HEK293 (cell line): ENCODE data around the gene RNF187.
A peak's percentile ranks its signal among the peaks of the same experiment; 100 is the strongest.

ENCODE experiments used
- HIC1 ChIP-seq: fragments of 450-650 bp; formaldehyde crosslinking; IDR thresholded peaks from 2 replicates; pipeline ENCODE4 v1.5.1; 2016; ENCODE audit warnings: missing biosample characterization, missing genetic modification characterization
- KLF17 ChIP-seq: fragments of 450-650 bp; formaldehyde crosslinking; IDR thresholded peaks from 2 replicates; pipeline ENCODE4 v1.5.1; 2016; ENCODE audit warnings: missing biosample characterization, missing genetic modification characterization
- OVOL3 ChIP-seq: fragments of 450-650 bp; formaldehyde crosslinking; IDR thresholded peaks from 2 replicates; pipeline ENCODE4 v1.5.1; 2016; ENCODE audit warnings: missing biosample characterization, missing genetic modification characterization
- SCRT1 ChIP-seq: fragments of 450-650 bp; formaldehyde crosslinking; IDR thresholded peaks from 2 replicates; pipeline ENCODE4 v1.5.1; 2016; ENCODE audit warnings: missing biosample characterization, missing genetic modification characterization, borderline replicate concordance
- SCRT2 ChIP-seq: fragments of 450-650 bp; formaldehyde crosslinking; IDR thresholded peaks from 2 replicates; pipeline ENCODE4 v1.5.1; 2016; ENCODE audit warnings: missing biosample characterization, missing genetic modification characterization
- ZBTB17 ChIP-seq: fragments of 450-650 bp; formaldehyde crosslinking; IDR thresholded peaks from 2 replicates; pipeline ENCODE4 v1.5.1; 2016; ENCODE audit warnings: missing biosample characterization, missing genetic modification characterization
- ZBTB48 ChIP-seq: fragments of 450-650 bp; formaldehyde crosslinking; IDR thresholded peaks from 2 replicates; pipeline ENCODE4 v1.5.1; 2016; ENCODE audit warnings: missing biosample characterization, missing genetic modification characterization
- ZEB2 ChIP-seq: fragments of 450-650 bp; formaldehyde crosslinking; IDR thresholded peaks from 2 replicates; pipeline ENCODE4 v1.5.1; 2016; ENCODE audit warnings: missing biosample characterization, missing genetic modification characterization
- ZFP3 ChIP-seq: fragments of 450-650 bp; formaldehyde crosslinking; IDR thresholded peaks from 2 replicates; pipeline ENCODE4 v1.5.1; 2016; ENCODE audit warnings: low read depth, missing biosample characterization, missing genetic modification characterization
- ZNF133 ChIP-seq: fragments of 450-650 bp; formaldehyde crosslinking; IDR thresholded peaks from 2 replicates; pipeline ENCODE4 v1.5.1; 2016; ENCODE audit warnings: missing biosample characterization, missing genetic modification characterization
- ZNF157 ChIP-seq: fragments of 450-650 bp; formaldehyde crosslinking; IDR thresholded peaks from 2 replicates; pipeline ENCODE4 v1.5.1; 2016; ENCODE audit warnings: missing biosample characterization, missing genetic modification characterization
- ZNF184 ChIP-seq: fragments of 450-650 bp; IDR thresholded peaks from 2 replicates; pipeline ENCODE4 v1.5.1; 2018; ENCODE audit warnings: missing biosample characterization, mild to moderate bottlenecking, missing genetic modification characterization
- ZNF19 ChIP-seq: fragments of 450-650 bp; formaldehyde crosslinking; IDR thresholded peaks from 2 replicates; pipeline ENCODE4; 2016; ENCODE audit warnings: missing biosample characterization, missing genetic modification characterization, low read depth
- ZNF23 ChIP-seq: fragments of 450-650 bp; formaldehyde crosslinking; IDR thresholded peaks from 2 replicates; pipeline ENCODE4 v1.5.1; 2016; ENCODE audit warnings: missing biosample characterization, missing genetic modification characterization, borderline replicate concordance
- ZNF24 ChIP-seq: fragments of 450-650 bp; formaldehyde crosslinking; IDR thresholded peaks from 2 replicates; pipeline ENCODE4 v1.5.1; 2016; ENCODE audit warnings: missing biosample characterization, missing genetic modification characterization
- ZNF354C ChIP-seq: fragments of 450-650 bp; formaldehyde crosslinking; IDR thresholded peaks from 2 replicates; pipeline ENCODE4 v1.5.1; 2016; ENCODE audit warnings: missing biosample characterization, missing genetic modification characterization, low read depth, borderline replicate concordance
- ZNF391 ChIP-seq: fragments of 450-650 bp; formaldehyde crosslinking; IDR thresholded peaks from 2 replicates; pipeline ENCODE4 v1.5.1; 2016; ENCODE audit warnings: low read depth, missing biosample characterization, missing genetic modification characterization, borderline replicate concordance
- ZNF426 ChIP-seq: fragments of 450-650 bp; formaldehyde crosslinking; IDR thresholded peaks from 2 replicates; pipeline ENCODE4 v1.5.1; 2017; ENCODE audit warnings: missing biosample characterization, missing genetic modification characterization, mild to moderate bottlenecking, inconsistent platforms, moderate library complexity
- ZNF473 ChIP-seq: fragments of 450-650 bp; formaldehyde crosslinking; IDR thresholded peaks from 2 replicates; pipeline ENCODE4 v1.5.1; 2017; ENCODE audit warnings: missing biosample characterization, missing genetic modification characterization
- ZNF544 ChIP-seq: fragments of 450-650 bp; formaldehyde crosslinking; IDR thresholded peaks from 2 replicates; pipeline ENCODE4 v1.5.0; 2017; ENCODE audit warnings: missing biosample characterization, missing genetic modification characterization
- ZNF548 ChIP-seq: fragments of 450-650 bp; formaldehyde crosslinking; IDR thresholded peaks from 2 replicates; pipeline ENCODE4 v1.5.1; 2016; ENCODE audit warnings: missing biosample characterization, missing genetic modification characterization
- ZNF701 ChIP-seq: fragments of 450-650 bp; formaldehyde crosslinking; IDR thresholded peaks from 2 replicates; pipeline ENCODE4 v1.5.1; 2016; ENCODE audit warnings: missing biosample characterization, missing genetic modification characterization
- ZNF768 ChIP-seq: fragments of 450-650 bp; formaldehyde crosslinking; IDR thresholded peaks from 2 replicates; pipeline ENCODE4 v1.5.1; 2018; ENCODE audit warnings: missing biosample characterization, mild to moderate bottlenecking, missing genetic modification characterization
- ZNF777 ChIP-seq: fragments of 450-650 bp; formaldehyde crosslinking; IDR thresholded peaks from 2 replicates; pipeline ENCODE4 v1.5.1; 2017; ENCODE audit warnings: missing biosample characterization, missing genetic modification characterization, borderline replicate concordance
- ZSCAN16 ChIP-seq: fragments of 450-650 bp; formaldehyde crosslinking; IDR thresholded peaks from 2 replicates; pipeline ENCODE4 v1.5.1; 2016; ENCODE audit warnings: missing biosample characterization, missing genetic modification characterization
- ZSCAN23 ChIP-seq: fragments of 450-650 bp; formaldehyde crosslinking; IDR thresholded peaks from 2 replicates; pipeline ENCODE4 v1.5.1; 2016; ENCODE audit warnings: missing biosample characterization, missing genetic modification characterization
- ZSCAN30 ChIP-seq: fragments of 450-650 bp; IDR thresholded peaks from 2 replicates; pipeline ENCODE4 v1.5.1; 2018; ENCODE audit warnings: missing biosample characterization, mild to moderate bottlenecking, missing genetic modification characterization, moderate library complexity
- TF ChIP-seq, protein P1 (sequence below): fragments of 450-650 bp; formaldehyde crosslinking; IDR thresholded peaks from 2 replicates; pipeline ENCODE4 v1.5.1; 2016; ENCODE audit warnings: missing biosample characterization, missing genetic modification characterization, borderline replicate concordance
- TF ChIP-seq, protein P2 (sequence below): fragments of 450-650 bp; formaldehyde crosslinking; IDR thresholded peaks from 2 replicates; pipeline ENCODE4 v1.5.1; 2016; ENCODE audit warnings: missing biosample characterization, missing genetic modification characterization
- TF ChIP-seq, protein P3 (sequence below): fragments of 450-650 bp; IDR thresholded peaks from 2 replicates; pipeline ENCODE4 v1.5.1; 2018; ENCODE audit warnings: missing biosample characterization, missing genetic modification characterization

RNF187 gene

GRCh38 chr1:228452194-228453021 lies 34.8 kb upstream of the RNF187 start (continued):
- TF ChIP-seq ZNF184 (tag by site-specific recombination) (no peak), ZFP3 (tag by site-specific recombination) (no peak), ZSCAN16 (tag by site-specific recombination) (no peak), ZNF768 (tag by site-specific recombination) (no peak), ZEB2 (tag by site-specific recombination) (0 out of 2 replicates have a peak, but pooled peaks have one; percentile 35), ZNF701 (tag by site-specific recombination) (no peak), SCRT2 (tag by site-specific recombination) (no peak), ZNF23 (no peak), HIC1 (tag by site-specific recombination) (peak; percentile 31; the same call in 1 of the 2 replicates), ZSCAN30 (tag by site-specific recombination) (no peak), ZNF24 (no peak), ZNF777 (no peak), ZNF133 (tag by site-specific recombination) (no peak), ZNF473 (no peak), ZBTB17 (no peak), ZNF426 (tag by site-specific recombination) (no peak), ZNF544 (tag by site-specific recombination) (no peak), ZNF548 (no peak), SCRT1 (tag by site-specific recombination) (no peak), KLF17 (tag by site-specific recombination) (0 out of 2 replicates have a peak, but pooled peaks have one; percentile 34), ZNF19 (no peak), ZNF157 (no peak), ZNF391 (tag by site-specific recombination) (no peak), ZSCAN23 (tag by site-specific recombination) (no peak), OVOL3 (tag by site-specific recombination) (no peak), ZNF354C (tag by site-specific recombination) (no peak), ZBTB48 (tag by site-specific recombination) (no peak)
- TF ChIP-seq, protein P1, sequence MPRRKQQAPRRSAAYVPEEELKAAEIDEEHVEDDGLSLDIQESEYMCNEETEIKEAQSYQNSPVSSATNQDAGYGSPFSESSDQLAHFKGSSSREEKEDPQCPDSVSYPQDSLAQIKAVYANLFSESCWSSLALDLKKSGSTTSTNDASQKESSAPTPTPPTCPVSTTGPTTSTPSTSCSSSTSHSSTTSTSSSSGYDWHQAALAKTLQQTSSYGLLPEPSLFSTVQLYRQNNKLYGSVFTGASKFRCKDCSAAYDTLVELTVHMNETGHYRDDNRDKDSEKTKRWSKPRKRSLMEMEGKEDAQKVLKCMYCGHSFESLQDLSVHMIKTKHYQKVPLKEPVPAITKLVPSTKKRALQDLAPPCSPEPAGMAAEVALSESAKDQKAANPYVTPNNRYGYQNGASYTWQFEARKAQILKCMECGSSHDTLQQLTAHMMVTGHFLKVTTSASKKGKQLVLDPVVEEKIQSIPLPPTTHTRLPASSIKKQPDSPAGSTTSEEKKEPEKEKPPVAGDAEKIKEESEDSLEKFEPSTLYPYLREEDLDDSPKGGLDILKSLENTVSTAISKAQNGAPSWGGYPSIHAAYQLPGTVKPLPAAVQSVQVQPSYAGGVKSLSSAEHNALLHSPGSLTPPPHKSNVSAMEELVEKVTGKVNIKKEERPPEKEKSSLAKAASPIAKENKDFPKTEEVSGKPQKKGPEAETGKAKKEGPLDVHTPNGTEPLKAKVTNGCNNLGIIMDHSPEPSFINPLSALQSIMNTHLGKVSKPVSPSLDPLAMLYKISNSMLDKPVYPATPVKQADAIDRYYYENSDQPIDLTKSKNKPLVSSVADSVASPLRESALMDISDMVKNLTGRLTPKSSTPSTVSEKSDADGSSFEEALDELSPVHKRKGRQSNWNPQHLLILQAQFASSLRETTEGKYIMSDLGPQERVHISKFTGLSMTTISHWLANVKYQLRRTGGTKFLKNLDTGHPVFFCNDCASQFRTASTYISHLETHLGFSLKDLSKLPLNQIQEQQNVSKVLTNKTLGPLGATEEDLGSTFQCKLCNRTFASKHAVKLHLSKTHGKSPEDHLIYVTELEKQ (tag by site-specific recombination): 0 out of 2 replicates have a peak, but pooled peaks have one; percentile 9
- TF ChIP-seq, protein P2, sequence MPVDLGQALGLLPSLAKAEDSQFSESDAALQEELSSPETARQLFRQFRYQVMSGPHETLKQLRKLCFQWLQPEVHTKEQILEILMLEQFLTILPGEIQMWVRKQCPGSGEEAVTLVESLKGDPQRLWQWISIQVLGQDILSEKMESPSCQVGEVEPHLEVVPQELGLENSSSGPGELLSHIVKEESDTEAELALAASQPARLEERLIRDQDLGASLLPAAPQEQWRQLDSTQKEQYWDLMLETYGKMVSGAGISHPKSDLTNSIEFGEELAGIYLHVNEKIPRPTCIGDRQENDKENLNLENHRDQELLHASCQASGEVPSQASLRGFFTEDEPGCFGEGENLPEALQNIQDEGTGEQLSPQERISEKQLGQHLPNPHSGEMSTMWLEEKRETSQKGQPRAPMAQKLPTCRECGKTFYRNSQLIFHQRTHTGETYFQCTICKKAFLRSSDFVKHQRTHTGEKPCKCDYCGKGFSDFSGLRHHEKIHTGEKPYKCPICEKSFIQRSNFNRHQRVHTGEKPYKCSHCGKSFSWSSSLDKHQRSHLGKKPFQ (tag by site-specific recombination): no peak
- TF ChIP-seq, protein P3, sequence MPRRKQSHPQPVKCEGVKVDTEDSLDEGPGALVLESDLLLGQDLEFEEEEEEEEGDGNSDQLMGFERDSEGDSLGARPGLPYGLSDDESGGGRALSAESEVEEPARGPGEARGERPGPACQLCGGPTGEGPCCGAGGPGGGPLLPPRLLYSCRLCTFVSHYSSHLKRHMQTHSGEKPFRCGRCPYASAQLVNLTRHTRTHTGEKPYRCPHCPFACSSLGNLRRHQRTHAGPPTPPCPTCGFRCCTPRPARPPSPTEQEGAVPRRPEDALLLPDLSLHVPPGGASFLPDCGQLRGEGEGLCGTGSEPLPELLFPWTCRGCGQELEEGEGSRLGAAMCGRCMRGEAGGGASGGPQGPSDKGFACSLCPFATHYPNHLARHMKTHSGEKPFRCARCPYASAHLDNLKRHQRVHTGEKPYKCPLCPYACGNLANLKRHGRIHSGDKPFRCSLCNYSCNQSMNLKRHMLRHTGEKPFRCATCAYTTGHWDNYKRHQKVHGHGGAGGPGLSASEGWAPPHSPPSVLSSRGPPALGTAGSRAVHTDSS (tag by site-specific recombination): no peak
